Adipocyte (in vitro differentiated cells): ENCODE measurements around the gene TCEAL3.
"Not testable (repeated sequence)": the region's sequence is repeated elsewhere in the genome, so short reads cannot be mapped to it uniquely, and the experiment has no call there.

Experiments used
- DNase-seq: peaks from one replicate; pipeline ENCODE4 v3.0.0-alpha.2; 2015; ENCODE audit warnings: low read depth
- H3K27me3 ChIP-seq: replicated peaks from 2 replicates; pipeline ENCODE4 v1.7.0; 2013; ENCODE audit warnings: mild to moderate bottlenecking, low read length, moderate library complexity; ENCODE audit not compliant: control insufficient read depth, insufficient read depth
- H3K36me3 ChIP-seq: 2 replicates; pipeline ENCODE4 v1.7.0; 2013; ENCODE audit warnings: low read length, mild to moderate bottlenecking, moderate library complexity; ENCODE audit not compliant: control insufficient read depth, insufficient read depth, severe bottlenecking
- H3K4me1 ChIP-seq: 2 replicates; pipeline ENCODE4 v1.7.0; 2013; ENCODE audit warnings: mild to moderate bottlenecking, low read length, moderate library complexity; ENCODE audit not compliant: control insufficient read depth, insufficient read depth
- H3K4me3 ChIP-seq: 2 replicates; pipeline ENCODE4 v1.7.0; 2013; ENCODE audit warnings: mild to moderate bottlenecking, low read length, moderate library complexity
- H3K9ac ChIP-seq: 2 replicates; pipeline ENCODE4 v1.7.0; 2013; ENCODE audit warnings: mild to moderate bottlenecking, low read length, moderate library complexity
- H3K9me3 ChIP-seq: 2 replicates; pipeline ENCODE4 v1.7.0; 2013; ENCODE audit warnings: mild to moderate bottlenecking, low read length, moderate library complexity; ENCODE audit not compliant: control insufficient read depth

TCEAL3 gene

GRCh38 chrX:103628386-103629317 lies 20.9 kb downstream of the TCEAL3 start, which contains the start of gene TCEAL1:
TCEAL1 (plus strand) TSS chrX:103628975; CDS start chrX:103629917, 942 bp downstream.
- H3K9me3 ChIP-seq: no peaks in the 10 kb centered on the region
- no peaks in the 10 kb centered on the region for H3K36me3 ChIP-seq
- H3K4me3 ChIP-seq: peak within 1 kb of the TSS; percentile 88
- H3K9ac ChIP-seq: peak within 1 kb of the TSS; percentile 91
- peaks cover 13% of the 10 kb centered on the region for H3K4me1 ChIP-seq
- peak; percentile 62 for DNase-seq
- peaks cover 3% of the 10 kb centered on the region for H3K27me3 ChIP-seq

GRCh38 chrX:103629318-103630170 lies 21.8 kb downstream of the TCEAL3 start:
- H3K9me3 ChIP-seq: no peaks in the 10 kb centered on the region
- peaks cover 3% of the 10 kb centered on the region for H3K27me3 ChIP-seq
- peak; percentile 69 for DNase-seq
- H3K4me1 ChIP-seq: peaks cover 13% of the 10 kb centered on the region
- H3K36me3 ChIP-seq: no peaks in the 10 kb centered on the region
- H3K9ac ChIP-seq: peak overlapping the region; percentile 91
- H3K4me3 ChIP-seq: peak overlapping the region; percentile 88

GRCh38 chrX:103630171-103630511 lies 22.4 kb downstream of the TCEAL3 start:
- H3K9ac ChIP-seq: peak overlapping the region; percentile 91
- H3K4me1 ChIP-seq: peaks cover 13% of the 10 kb centered on the region
- no peaks in the 10 kb centered on the region for H3K9me3 ChIP-seq
- peak overlapping the region; percentile 88 for H3K4me3 ChIP-seq
- DNase-seq: no peak
- H3K27me3 ChIP-seq: peaks cover 3% of the 10 kb centered on the region
- H3K36me3 ChIP-seq: no peaks in the 10 kb centered on the region

- peak overlapping the region; percentile 88 for H3K4me3 ChIP-seq
These were observed 23.4 kb downstream of the TCEAL3 start for GRCh38 chrX:103631145-103631544.

GRCh38 chrX:103635436-103635835 lies 27.7 kb downstream of the TCEAL3 start:
- no peak overlapping the region for H3K4me3 ChIP-seq
- H3K9me3 ChIP-seq: no peaks in the 10 kb centered on the region
- H3K27me3 ChIP-seq: no peaks in the 10 kb centered on the region
- no peaks in the 10 kb centered on the region for H3K36me3 ChIP-seq
- no peak for DNase-seq
- no peak overlapping the region for H3K9ac ChIP-seq
- H3K4me1 ChIP-seq: peaks cover 7% of the 10 kb centered on the region

More at GRCh38 chrX:103631145-103631544, 23.4 kb downstream of the TCEAL3 start:
- H3K9me3 ChIP-seq: no peaks in the 10 kb centered on the region
- DNase-seq: no peak
- H3K27me3 ChIP-seq: peaks cover 3% of the 10 kb centered on the region
- no peaks in the 10 kb centered on the region for H3K36me3 ChIP-seq
- peaks cover 13% of the 10 kb centered on the region for H3K4me1 ChIP-seq
- H3K9ac ChIP-seq: no peak overlapping the region

GRCh38 chrX:103637604-103638338 lies 30.0 kb downstream of the TCEAL3 start:
- Histone ChIP-seq H3K9me3 (no peaks in the 10 kb centered on the region), H3K36me3 (no peaks in the 10 kb centered on the region), H3K4me1 (peaks cover 5% of the 10 kb centered on the region), H3K27me3 (peaks cover 8% of the 10 kb centered on the region), H3K9ac (no peak overlapping the region), H3K4me3 (no peak overlapping the region)
- DNase-seq: no peak

- not testable (repeated sequence) for H3K4me1 ChIP-seq, H3K4me3 ChIP-seq, H3K9ac ChIP-seq, H3K9me3 ChIP-seq, H3K36me3 ChIP-seq
- DNase-seq: peak; percentile 26
- H3K27me3 ChIP-seq: peaks cover 12% of the 10 kb centered on the region
These were observed 30.9 kb downstream of the TCEAL3 start for GRCh38 chrX:103638479-103639346.

GRCh38 chrX:103640401-103641155 lies 32.8 kb downstream of the TCEAL3 start:
- H3K36me3 ChIP-seq: no peaks in the 10 kb centered on the region
- peaks cover 12% of the 10 kb centered on the region for H3K27me3 ChIP-seq
- peak; percentile 47 for DNase-seq
- no peak overlapping the region for H3K4me3 ChIP-seq
- H3K9me3 ChIP-seq: peaks cover 9% of the 10 kb centered on the region
- no peak overlapping the region for H3K9ac ChIP-seq
- peaks cover 5% of the 10 kb centered on the region for H3K4me1 ChIP-seq

GRCh38 chrX:103644125-103644524 lies 36.4 kb downstream of the TCEAL3 start:
- Histone ChIP-seq H3K4me3 (no peak overlapping the region), H3K36me3 (no peaks in the 10 kb centered on the region), H3K9me3 (peaks cover 25% of the 10 kb centered on the region), H3K4me1 (peaks cover 5% of the 10 kb centered on the region), H3K27me3 (peaks cover 12% of the 10 kb centered on the region), H3K9ac (no peak overlapping the region)
- no peak for DNase-seq

GRCh38 chrX:103647630-103648029 lies 39.9 kb downstream of the TCEAL3 start:
- no peaks in the 10 kb centered on the region for H3K4me1 ChIP-seq
- peaks cover 33% of the 10 kb centered on the region for H3K9me3 ChIP-seq
- H3K27me3 ChIP-seq: peaks cover 6% of the 10 kb centered on the region
- H3K36me3 ChIP-seq: no peaks in the 10 kb centered on the region
- H3K9ac ChIP-seq: no peak overlapping the region
- H3K4me3 ChIP-seq: no peak overlapping the region
- no peak for DNase-seq
